ENCODE results near the gene PHTF1. TPM values are rescaled to one million over a fixed set of nuclear protein-coding genes. Genes with fewer than 3 reads are reported as not detected.
"Not testable (repeated sequence)": the region's sequence is repeated elsewhere in the genome, so short reads cannot be mapped to it uniquely, and the experiment has no call there.

The PHTF1 gene
- polyA plus RNA-seq, 2 donors = 1.6 to 2.3 TPM

DNA sequence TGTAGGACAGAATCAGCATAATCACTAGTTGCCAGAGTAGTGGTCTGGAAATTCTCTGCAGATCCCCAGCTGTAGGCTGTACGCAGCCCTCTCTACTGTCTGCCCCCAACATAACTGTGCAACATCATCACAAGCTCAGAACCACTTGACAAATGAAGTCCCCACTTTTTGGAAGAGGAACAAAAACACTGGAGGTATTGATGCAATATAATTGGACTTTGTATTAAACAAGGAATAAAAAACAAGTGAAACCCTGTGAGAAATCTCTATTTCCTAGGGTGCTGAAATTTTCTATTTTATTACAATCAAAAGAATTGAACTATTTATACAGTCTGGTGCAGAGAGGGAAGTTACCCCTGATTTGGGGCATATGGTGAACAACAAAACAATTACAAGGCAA lies 15.2 kb downstream of the PHTF1 start:
- no peaks in the 10 kb centered on the region for H3K9me3 ChIP-seq (ENCODE audit: control insufficient read depth in 2 of 2, insufficient read depth in 1 of 2, low read depth in 1 of 2, low read length in 1 of 2)

DNA sequence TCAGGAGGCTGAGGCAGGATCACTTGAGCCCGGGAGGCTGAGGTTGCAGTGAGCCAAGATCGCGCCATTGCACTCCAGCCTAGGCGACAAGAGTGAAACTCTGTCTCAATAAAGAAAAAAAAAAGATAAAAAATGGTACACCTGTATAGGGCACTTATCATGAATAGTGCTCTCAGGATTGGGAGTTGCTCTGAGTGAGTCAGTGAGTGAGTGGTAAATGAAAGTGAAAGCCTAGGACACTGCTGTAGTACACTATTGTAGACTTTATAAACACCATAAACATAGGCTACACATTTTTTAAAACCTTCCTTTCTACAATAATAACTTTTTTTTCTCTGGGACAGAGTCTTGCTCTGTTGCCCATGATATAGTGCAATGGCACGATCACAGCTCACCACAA lies 16.8 kb downstream of the PHTF1 start:
- Histone ChIP-seq H3K9me3 (ENCODE audit: control insufficient read depth in 2 of 2, insufficient read depth in 1 of 2, low read depth in 1 of 2, low read length in 1 of 2) (no peaks in the 10 kb centered on the region), H3K4me3 (ENCODE audit: low read depth in 1 of 2, low read length in 2 of 2) (no peak overlapping the region), H3K4me1 (ENCODE audit: control insufficient read depth in 2 of 2, insufficient read depth in 2 of 2, low read length in 1 of 2) (no peaks in the 10 kb centered on the region), H3K27me3 (ENCODE audit: control insufficient read depth in 1 of 2, insufficient read depth in 2 of 2, low read length in 2 of 2) (no peaks in the 10 kb centered on the region), H3K36me3 (ENCODE audit: control insufficient read depth in 2 of 2, insufficient read depth in 2 of 2, low read length in 1 of 2) (no peaks in the 10 kb centered on the region), H3K27ac (ENCODE audit: low read depth in 2 of 2, low read length in 1 of 2) (no peak overlapping the region)
- WGBS, 2 donors = 97 to 98% methylated on average over 5 of the region's 5 CpGs

More for the DNA sequence above, 15.2 kb downstream of the PHTF1 start:
- Histone ChIP-seq H3K4me1 (ENCODE audit: control insufficient read depth in 2 of 2, insufficient read depth in 2 of 2, low read length in 1 of 2) (no peaks in the 10 kb centered on the region), H3K27ac (ENCODE audit: low read depth in 2 of 2, low read length in 1 of 2) (no peak overlapping the region), H3K4me3 (ENCODE audit: low read depth in 1 of 2, low read length in 2 of 2) (no peak overlapping the region), H3K27me3 (ENCODE audit: control insufficient read depth in 1 of 2, insufficient read depth in 2 of 2, low read length in 2 of 2) (no peaks in the 10 kb centered on the region), H3K36me3 (ENCODE audit: control insufficient read depth in 2 of 2, insufficient read depth in 2 of 2, low read length in 1 of 2) (no peaks in the 10 kb centered on the region)
- 90 to 92% methylated on average over 1 of the region's 1 CpG for WGBS, 2 donors

DNA sequence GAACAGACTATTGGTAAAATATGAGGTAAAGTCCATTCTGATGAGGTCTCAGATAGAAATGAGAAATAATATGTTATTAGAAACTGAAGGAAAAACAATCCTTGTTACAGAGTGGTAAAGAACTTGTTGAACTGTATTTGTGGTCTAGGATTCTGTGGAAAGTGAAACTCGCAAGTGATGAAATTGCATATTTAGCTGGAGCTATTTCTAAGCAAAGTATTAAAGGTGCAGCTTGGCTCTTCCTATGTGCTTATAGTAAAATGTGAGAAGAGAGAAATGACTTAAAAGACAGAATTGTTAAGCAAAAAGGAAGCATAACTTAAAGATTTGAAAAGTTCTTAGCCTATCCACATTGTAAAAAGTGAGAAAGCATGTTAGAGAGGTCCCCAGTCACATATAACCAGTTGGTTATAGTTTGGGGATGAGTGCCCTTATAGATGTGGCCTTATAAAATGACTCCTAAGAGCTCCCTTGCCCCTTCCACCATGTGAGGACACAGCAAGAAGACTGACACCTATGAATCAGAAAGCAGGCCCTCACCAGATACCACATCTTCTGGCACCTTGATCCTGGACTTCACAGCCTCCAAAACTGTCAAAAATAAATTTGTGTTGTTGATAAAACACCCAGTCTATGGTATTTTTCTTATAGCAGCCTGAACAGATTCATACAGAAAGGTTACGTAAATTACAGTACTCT lies 24.8 kb downstream of the PHTF1 start:
- H3K4me1 ChIP-seq (ENCODE audit: control insufficient read depth in 2 of 2, insufficient read depth in 2 of 2, low read length in 1 of 2) = no peaks in the 10 kb centered on the region
- no peaks in the 10 kb centered on the region for H3K36me3 ChIP-seq (ENCODE audit: control insufficient read depth in 2 of 2, insufficient read depth in 2 of 2, low read length in 1 of 2)
- H3K4me3 ChIP-seq (ENCODE audit: low read depth in 1 of 2, low read length in 2 of 2) = no peak overlapping the region
- no peaks in the 10 kb centered on the region for H3K9me3 ChIP-seq (ENCODE audit: control insufficient read depth in 2 of 2, insufficient read depth in 1 of 2, low read depth in 1 of 2, low read length in 1 of 2)
- H3K27me3 ChIP-seq (ENCODE audit: control insufficient read depth in 1 of 2, insufficient read depth in 2 of 2, low read length in 2 of 2) = no peaks in the 10 kb centered on the region
- WGBS, 2 donors = 95 to 99% methylated on average over 2 of the region's 2 CpGs
- H3K27ac ChIP-seq (ENCODE audit: low read depth in 2 of 2, low read length in 1 of 2) = no peak overlapping the region

DNA sequence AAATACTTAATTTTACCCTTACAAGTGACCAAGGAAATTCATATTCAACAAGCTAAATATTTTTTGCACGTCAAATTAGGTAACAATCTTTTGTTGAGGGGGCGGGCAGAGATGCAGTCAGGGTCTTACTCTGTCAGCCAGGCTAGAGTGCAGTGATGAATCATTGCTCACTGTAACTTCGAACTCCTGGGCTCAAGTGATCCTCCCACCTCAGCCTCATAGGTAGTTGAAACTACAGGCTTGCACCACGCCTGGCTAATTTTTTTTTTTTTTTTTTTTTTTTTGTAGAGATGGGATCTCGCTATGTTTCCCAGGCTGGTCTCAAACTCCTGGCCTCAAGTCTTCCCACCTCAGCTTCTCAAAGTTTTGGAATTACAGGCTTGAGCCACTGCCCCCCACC lies 26.5 kb downstream of the PHTF1 start:
- WGBS, 2 donors = 85 to 92% methylated on average over 5 of the region's 5 CpGs
- no peaks in the 10 kb centered on the region for H3K4me1 ChIP-seq (ENCODE audit: control insufficient read depth in 2 of 2, insufficient read depth in 2 of 2, low read length in 1 of 2)
- no peak overlapping the region for H3K27ac ChIP-seq (ENCODE audit: low read depth in 2 of 2, low read length in 1 of 2)
- H3K9me3 ChIP-seq (ENCODE audit: control insufficient read depth in 2 of 2, insufficient read depth in 1 of 2, low read depth in 1 of 2, low read length in 1 of 2) = no peaks in the 10 kb centered on the region
- H3K4me3 ChIP-seq (ENCODE audit: low read depth in 1 of 2, low read length in 2 of 2) = no peak overlapping the region
- no peaks in the 10 kb centered on the region for H3K36me3 ChIP-seq (ENCODE audit: control insufficient read depth in 2 of 2, insufficient read depth in 2 of 2, low read length in 1 of 2)
- H3K27me3 ChIP-seq (ENCODE audit: control insufficient read depth in 1 of 2, insufficient read depth in 2 of 2, low read length in 2 of 2) = no peaks in the 10 kb centered on the region

DNA sequence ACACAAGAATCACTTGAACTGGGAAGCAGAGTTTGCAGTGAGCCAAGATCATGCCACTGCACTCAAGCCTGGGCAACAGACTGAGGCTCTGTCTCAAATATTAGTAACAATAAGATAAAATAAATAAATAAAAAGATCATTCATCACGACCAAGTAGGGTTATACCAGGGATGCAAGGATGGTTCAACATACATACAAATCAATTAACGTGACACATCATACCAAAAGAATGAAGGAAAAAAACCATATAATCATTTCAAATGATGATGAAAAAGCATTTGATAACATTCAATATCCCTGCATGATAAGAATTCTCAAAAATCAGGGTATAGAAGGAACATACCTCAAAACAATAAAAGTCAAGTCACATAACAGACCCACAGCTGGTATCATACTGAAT lies 38.3 kb downstream of the PHTF1 start:
- H3K27ac ChIP-seq (ENCODE audit: low read depth in 2 of 2, low read length in 1 of 2) = no peak overlapping the region
- no peak overlapping the region for H3K4me3 ChIP-seq (ENCODE audit: low read depth in 1 of 2, low read length in 2 of 2)
- H3K4me1 ChIP-seq (ENCODE audit: control insufficient read depth in 2 of 2, insufficient read depth in 2 of 2, low read length in 1 of 2) = no peaks in the 10 kb centered on the region
- H3K9me3 ChIP-seq (ENCODE audit: control insufficient read depth in 2 of 2, insufficient read depth in 1 of 2, low read depth in 1 of 2, low read length in 1 of 2) = peaks cover 0 to 2% of the 10 kb centered on the region in 2 donors
- H3K36me3 ChIP-seq (ENCODE audit: control insufficient read depth in 2 of 2, insufficient read depth in 2 of 2, low read length in 1 of 2) = no peaks in the 10 kb centered on the region
- 96 to 98% methylated on average over 2 of the region's 2 CpGs for WGBS, 2 donors
- H3K27me3 ChIP-seq (ENCODE audit: control insufficient read depth in 1 of 2, insufficient read depth in 2 of 2, low read length in 2 of 2) = no peaks in the 10 kb centered on the region

DNA sequence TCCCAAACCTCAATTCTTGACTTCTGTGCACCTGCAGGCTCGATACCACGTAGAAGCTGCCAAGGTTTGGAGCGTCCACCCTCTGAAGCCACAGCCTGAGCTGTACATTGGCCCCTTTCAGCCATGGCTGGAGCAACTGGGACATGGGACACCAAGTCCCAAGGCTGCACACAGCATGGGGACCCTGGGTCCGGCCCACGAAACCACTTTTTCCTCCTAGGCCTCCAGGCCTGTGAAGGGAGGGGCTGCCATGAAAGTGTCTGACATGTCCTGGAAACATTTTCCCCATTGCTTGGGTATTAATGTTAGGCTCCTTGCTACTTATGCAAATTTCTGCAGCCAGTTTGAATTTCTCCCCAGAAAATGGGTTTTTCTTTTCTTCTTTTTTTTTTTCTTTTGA lies 40.7 kb downstream of the PHTF1 start:
- H3K4me1 ChIP-seq (ENCODE audit: control insufficient read depth in 2 of 2, insufficient read depth in 2 of 2, low read length in 1 of 2); H3K9me3 ChIP-seq (ENCODE audit: control insufficient read depth in 2 of 2, insufficient read depth in 1 of 2, low read depth in 1 of 2, low read length in 1 of 2); H3K27me3 ChIP-seq (ENCODE audit: control insufficient read depth in 1 of 2, insufficient read depth in 2 of 2, low read length in 2 of 2); H3K4me3 ChIP-seq (ENCODE audit: low read depth in 1 of 2, low read length in 2 of 2); H3K36me3 ChIP-seq (ENCODE audit: control insufficient read depth in 2 of 2, insufficient read depth in 2 of 2, low read length in 1 of 2); H3K27ac ChIP-seq (ENCODE audit: low read depth in 2 of 2, low read length in 1 of 2): not testable (repeated sequence)
- 96 to 98% methylated on average over 5 of the region's 5 CpGs for WGBS, 2 donors

DNA sequence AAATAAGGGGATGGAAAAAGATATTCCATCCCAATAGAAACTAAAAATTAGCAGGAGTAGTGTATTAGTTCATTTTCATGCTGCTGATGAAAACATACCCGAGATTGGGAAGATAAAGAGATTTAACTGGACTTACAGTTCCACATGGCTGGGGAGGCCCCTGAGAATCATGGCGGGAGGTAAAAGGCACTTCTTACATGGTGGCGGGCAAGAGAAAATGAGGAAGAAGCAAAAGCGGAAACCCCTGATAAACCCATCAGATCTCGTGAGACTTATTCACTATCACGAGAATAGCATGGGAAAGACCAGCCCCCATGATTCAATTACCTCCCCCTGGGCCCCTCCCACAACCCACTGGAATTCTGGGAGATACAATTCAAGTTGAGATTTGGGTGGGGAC lies 41.8 kb downstream of the PHTF1 start:
- 97% methylated on average over 5 to 6 of the region's 6 CpGs for WGBS, 2 donors
- H3K4me1 ChIP-seq (ENCODE audit: control insufficient read depth in 2 of 2, insufficient read depth in 2 of 2, low read length in 1 of 2); H3K27ac ChIP-seq (ENCODE audit: low read depth in 2 of 2, low read length in 1 of 2); H3K4me3 ChIP-seq (ENCODE audit: low read depth in 1 of 2, low read length in 2 of 2); H3K27me3 ChIP-seq (ENCODE audit: control insufficient read depth in 1 of 2, insufficient read depth in 2 of 2, low read length in 2 of 2); H3K9me3 ChIP-seq (ENCODE audit: control insufficient read depth in 2 of 2, insufficient read depth in 1 of 2, low read depth in 1 of 2, low read length in 1 of 2); H3K36me3 ChIP-seq (ENCODE audit: control insufficient read depth in 2 of 2, insufficient read depth in 2 of 2, low read length in 1 of 2): not testable (repeated sequence)

DNA sequence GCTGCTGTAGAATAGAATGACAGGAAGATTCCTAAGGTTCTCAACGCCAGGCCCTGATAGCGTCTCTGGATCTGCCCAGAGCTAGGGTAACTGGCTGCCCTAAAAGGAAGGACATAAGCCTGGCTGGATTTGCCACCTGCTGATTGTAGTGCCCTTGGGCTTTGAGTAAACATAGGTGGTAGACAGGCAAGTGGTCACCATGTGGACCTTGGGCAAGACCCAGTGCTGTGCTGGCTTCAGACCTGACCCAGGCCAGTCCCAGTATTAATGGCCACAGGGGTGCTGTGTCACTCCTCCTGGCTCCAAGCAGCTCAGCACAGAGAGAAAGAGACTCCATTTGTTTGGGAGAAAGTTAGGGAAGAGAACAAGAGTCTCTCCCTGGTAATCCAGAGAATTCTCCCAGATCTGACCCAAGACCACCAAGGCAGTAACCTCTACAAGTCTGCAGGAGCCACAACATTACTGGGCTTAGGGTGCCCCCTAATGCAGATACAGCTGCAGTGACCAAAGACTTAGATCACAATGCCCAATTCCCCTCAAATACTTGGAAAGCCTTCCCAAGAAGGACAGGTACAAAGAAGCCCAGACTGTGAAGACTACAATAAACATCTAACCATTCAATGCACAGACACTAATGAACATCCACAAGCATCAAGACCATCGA lies 44.5 kb downstream of the PHTF1 start:
- Histone ChIP-seq H3K9me3 (ENCODE audit: control insufficient read depth in 2 of 2, insufficient read depth in 1 of 2, low read depth in 1 of 2, low read length in 1 of 2) (no peaks in the 10 kb centered on the region), H3K36me3 (ENCODE audit: control insufficient read depth in 2 of 2, insufficient read depth in 2 of 2, low read length in 1 of 2) (peaks cover 0 to 6% of the 10 kb centered on the region in 2 donors), H3K27ac (ENCODE audit: low read depth in 2 of 2, low read length in 1 of 2) (no peak overlapping the region), H3K4me1 (ENCODE audit: control insufficient read depth in 2 of 2, insufficient read depth in 2 of 2, low read length in 1 of 2) (no peaks in the 10 kb centered on the region), H3K4me3 (ENCODE audit: low read depth in 1 of 2, low read length in 2 of 2) (no peak overlapping the region), H3K27me3 (ENCODE audit: control insufficient read depth in 1 of 2, insufficient read depth in 2 of 2, low read length in 2 of 2) (no peaks in the 10 kb centered on the region)
- 88 to 95% methylated on average over 3 of the region's 3 CpGs for WGBS, 2 donors

DNA sequence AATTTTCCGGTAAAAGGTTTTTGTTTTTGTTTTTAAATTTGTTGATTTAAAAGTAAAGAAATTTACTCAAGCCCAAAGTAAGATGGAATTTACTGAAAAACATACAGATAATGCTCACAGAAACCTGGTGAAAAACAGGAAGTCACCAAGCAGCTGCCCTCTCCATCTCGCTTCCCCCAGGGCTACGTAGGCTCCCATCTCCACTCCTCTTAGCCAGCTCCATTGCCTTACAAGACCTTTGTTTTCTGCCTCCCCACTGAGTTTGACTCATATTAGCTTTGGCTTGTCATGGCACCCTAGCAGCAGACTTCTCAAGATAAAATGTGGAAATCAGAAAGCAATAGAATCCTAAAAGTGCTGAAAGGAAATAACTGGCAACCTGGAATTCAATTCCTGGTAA lies 57.9 kb downstream of the PHTF1 start:
- 88 to 89% methylated on average over 3 of the region's 3 CpGs for WGBS, 2 donors
- no peak overlapping the region for H3K27ac ChIP-seq (ENCODE audit: low read depth in 2 of 2, low read length in 1 of 2)
- no peaks in the 10 kb centered on the region for H3K4me1 ChIP-seq (ENCODE audit: control insufficient read depth in 2 of 2, insufficient read depth in 2 of 2, low read length in 1 of 2)
- no peaks in the 10 kb centered on the region for H3K9me3 ChIP-seq (ENCODE audit: control insufficient read depth in 2 of 2, insufficient read depth in 1 of 2, low read depth in 1 of 2, low read length in 1 of 2)
- no peaks in the 10 kb centered on the region for H3K27me3 ChIP-seq (ENCODE audit: control insufficient read depth in 1 of 2, insufficient read depth in 2 of 2, low read length in 2 of 2)
- H3K36me3 ChIP-seq (ENCODE audit: control insufficient read depth in 2 of 2, insufficient read depth in 2 of 2, low read length in 1 of 2) = no peaks in the 10 kb centered on the region
- no peak overlapping the region for H3K4me3 ChIP-seq (ENCODE audit: low read depth in 1 of 2, low read length in 2 of 2)

DNA sequence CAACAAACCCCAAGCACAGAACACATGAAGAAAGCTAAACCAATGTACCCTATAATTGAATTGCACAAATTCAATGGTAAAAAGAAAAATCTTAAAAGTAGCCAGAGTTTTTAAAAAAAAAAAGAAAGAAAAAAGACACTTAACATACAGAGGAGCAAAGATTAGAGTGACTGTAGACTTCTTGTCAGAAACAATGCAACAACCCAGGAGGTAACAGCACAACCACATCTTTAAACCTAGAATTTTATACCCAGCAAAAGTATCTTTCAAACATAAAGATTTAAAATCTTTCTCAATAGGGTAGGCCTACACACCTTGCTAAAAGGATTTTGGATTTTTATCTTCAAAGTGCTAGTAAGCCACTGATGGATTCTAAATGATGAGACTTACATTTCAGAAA lies 64.4 kb downstream of the PHTF1 start:
- Histone ChIP-seq H3K27me3 (ENCODE audit: control insufficient read depth in 1 of 2, insufficient read depth in 2 of 2, low read length in 2 of 2) (no peaks in the 10 kb centered on the region), H3K9me3 (ENCODE audit: control insufficient read depth in 2 of 2, insufficient read depth in 1 of 2, low read depth in 1 of 2, low read length in 1 of 2) (peaks cover 0 to 3% of the 10 kb centered on the region in 2 donors), H3K4me1 (ENCODE audit: control insufficient read depth in 2 of 2, insufficient read depth in 2 of 2, low read length in 1 of 2) (no peaks in the 10 kb centered on the region), H3K4me3 (ENCODE audit: low read depth in 1 of 2, low read length in 2 of 2) (no peak overlapping the region), H3K27ac (ENCODE audit: low read depth in 2 of 2, low read length in 1 of 2) (no peak overlapping the region), H3K36me3 (ENCODE audit: control insufficient read depth in 2 of 2, insufficient read depth in 2 of 2, low read length in 1 of 2) (no peaks in the 10 kb centered on the region)
